Subcutaneous adipose tissue (tissue), 4 donors: ENCODE measurements around the gene MXD4. TPM values are rescaled to one million over a fixed set of nuclear protein-coding genes. Genes with fewer than 3 reads are reported as not detected.

ENCODE experiments used
- CTCF ChIP-seq: fragments of 450-650 bp; IDR thresholded peaks from one replicate; pipeline ENCODE4 v1.5.1; 2016; ENCODE audit warnings: low read depth, mild to moderate bottlenecking, control low read depth, antibody characterized with exemption, moderate library complexity
- total RNA-seq, 4 donors: library from RNA; depleted of rRNA; stranded (reverse); fragments of >200 nt; gene quantifications; one replicate each; pipeline ENCODE4 v1.1.0, GENCODE V29; 2016

The MXD4 gene
- total RNA-seq, 4 donors from 2014 or later = 31.1 to 125 (median 48.1) TPM

GRCh38 chr4:2243681-2244380 lies 18.1 kb downstream of the MXD4 start:
- no peak for TF ChIP-seq CTCF

- no peak for TF ChIP-seq CTCF
Observed at GRCh38 chr4:2241410-2242353, 20.2 kb downstream of the MXD4 start, which contains the start of the genes HAUS3 and POLN. Gene HAUS3 (minus strand): TSS chr4:2242121. CDS start chr4:2240946, 1,175 bp downstream. Gene POLN (minus strand): TSS chr4:2242121. CDS start chr4:2229231, 12,890 bp downstream.

- TF ChIP-seq CTCF = no peak
Observed at GRCh38 chr4:2241003-2241402, 20.9 kb downstream of the MXD4 start.

DNA sequence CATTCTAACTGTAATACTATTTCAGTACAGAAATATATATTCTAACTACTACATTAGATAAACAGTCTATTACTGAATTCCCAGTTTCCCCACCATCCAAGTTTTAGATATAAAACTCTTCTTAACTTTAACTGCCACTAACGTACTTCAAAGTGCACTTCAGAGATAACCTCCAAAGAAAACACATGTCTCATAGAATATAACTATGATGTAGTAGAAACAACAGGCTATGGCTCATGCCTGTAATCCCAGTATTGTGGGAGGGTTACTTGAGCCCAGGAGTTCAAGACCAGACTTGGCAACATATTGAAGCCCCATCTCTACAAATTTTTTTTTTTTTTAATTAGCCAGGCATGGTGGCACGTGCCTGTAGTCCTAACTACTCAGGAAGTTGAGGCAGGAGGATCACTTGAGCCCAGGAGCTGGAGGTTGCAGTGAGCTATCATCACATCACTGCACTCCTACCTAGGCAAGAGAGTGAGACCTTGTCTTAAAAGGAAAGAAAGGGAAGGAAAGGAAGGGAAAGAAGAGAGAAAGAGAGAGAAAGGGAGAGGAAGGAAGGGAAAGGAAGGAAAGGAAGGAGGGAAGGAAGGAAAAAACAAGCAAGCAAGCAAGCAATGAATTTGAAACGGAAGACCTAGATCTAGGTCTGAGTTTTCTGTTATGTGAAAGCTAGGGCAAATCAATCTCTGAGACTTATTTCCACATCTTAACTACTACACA lies 24.8 kb downstream of the MXD4 start:
- no peak for TF ChIP-seq CTCF

- no peak for TF ChIP-seq CTCF
Observed at GRCh38 chr4:2231082-2231481, 30.8 kb downstream of the MXD4 start.

DNA sequence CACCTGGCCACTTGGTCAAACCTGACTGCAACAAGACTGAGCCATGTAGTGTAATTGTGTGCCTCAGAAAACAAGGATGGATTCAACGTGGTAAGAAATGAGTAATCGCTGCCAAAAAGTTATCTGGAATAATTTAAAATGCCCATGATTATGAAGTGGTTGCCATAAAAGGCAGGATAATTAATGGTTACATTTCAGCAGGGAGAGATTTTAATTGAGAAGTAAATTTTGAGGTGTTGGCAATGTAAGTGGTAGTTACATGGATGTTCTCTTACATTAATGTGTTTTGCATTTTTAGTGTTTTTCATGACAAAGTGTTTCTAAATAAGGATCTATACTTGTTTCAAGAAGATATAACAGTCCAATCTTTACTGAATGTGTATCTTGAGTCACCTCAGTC lies 35.6 kb downstream of the MXD4 start:
- no peak for TF ChIP-seq CTCF
